GM19397 (cell line): ENCODE measurements around the gene KLF17.

Experiments
- ATAC-seq: cut with Tn5 transposase; IDR thresholded peaks from one replicate; pipeline ENCODE4 v1.9.1; 2021; ENCODE audit warnings: mild to moderate bottlenecking, moderate library complexity; ENCODE audit not compliant: unreplicated experiment

The KLF17 gene

GRCh38 chr1:44151332-44151731, 32.7 kb downstream of the KLF17 start:
- no peak for ATAC-seq

GRCh38 chr1:44151808-44152207, 33.2 kb downstream of the KLF17 start:
- no peak for ATAC-seq

- ATAC-seq, result no peak
These were observed 34.1 kb downstream of the KLF17 start for GRCh38 chr1:44152692-44153091.

- ATAC-seq, result no peak
These were observed 35.4 kb downstream of the KLF17 start for GRCh38 chr1:44154049-44154448.

GRCh38 chr1:44157903-44158302, 39.3 kb downstream of the KLF17 start:
- no peak for ATAC-seq

GRCh38 chr1:44158871-44159270, 40.2 kb downstream of the KLF17 start:
- ATAC-seq, result no peak

GRCh38 chr1:44161546-44161945, 42.9 kb downstream of the KLF17 start:
- no peak for ATAC-seq

- no peak for ATAC-seq
These were observed 50.0 kb downstream of the KLF17 start for GRCh38 chr1:44168520-44169098.

GRCh38 chr1:44170281-44170823, 51.7 kb downstream of the KLF17 start:
- no peak for ATAC-seq

- ATAC-seq, result no peak
These were observed 56.0 kb downstream of the KLF17 start for GRCh38 chr1:44174630-44175029.
